IPS DF 4.7 (cell line): ENCODE results near the gene RECQL5.

ENCODE experiments used
- DNase-seq: peaks from one replicate; pipeline ENCODE4 v3.0.0-alpha.2; 2013; ENCODE audit warnings: low spot score; ENCODE audit errors: extremely low read depth

RECQL5 gene

DNA sequence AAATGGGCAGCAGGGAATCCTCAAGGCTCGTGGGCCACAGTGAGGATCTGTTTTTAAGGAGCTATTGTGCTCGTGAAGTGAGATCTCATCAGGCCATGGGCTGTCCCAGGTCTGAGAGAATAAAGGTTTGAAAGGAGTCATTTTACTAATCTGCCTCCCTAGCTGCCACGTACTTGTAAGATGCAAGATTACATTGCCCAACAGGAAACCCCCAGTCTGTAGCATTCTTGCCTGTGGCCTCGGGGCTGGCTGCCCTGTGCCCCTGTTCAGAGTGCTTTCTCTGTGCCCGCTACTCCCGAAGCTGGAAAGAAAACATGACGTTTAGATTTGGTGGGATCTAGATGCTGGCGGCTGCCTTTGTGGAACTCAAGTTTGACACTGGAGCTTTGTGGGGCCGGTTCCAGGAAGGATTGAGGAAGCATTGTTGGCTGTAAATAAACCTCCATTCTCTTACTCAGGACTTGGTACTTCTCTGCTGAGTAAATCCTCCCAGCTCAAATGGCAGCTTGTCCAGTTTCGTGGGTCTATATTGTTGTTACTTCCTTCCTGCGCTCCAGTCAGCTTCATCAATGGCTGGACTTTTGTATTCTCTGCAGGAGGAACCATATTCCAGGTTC, 21.4 kb upstream of the RECQL5 start:
- no peak for DNase-seq

DNA sequence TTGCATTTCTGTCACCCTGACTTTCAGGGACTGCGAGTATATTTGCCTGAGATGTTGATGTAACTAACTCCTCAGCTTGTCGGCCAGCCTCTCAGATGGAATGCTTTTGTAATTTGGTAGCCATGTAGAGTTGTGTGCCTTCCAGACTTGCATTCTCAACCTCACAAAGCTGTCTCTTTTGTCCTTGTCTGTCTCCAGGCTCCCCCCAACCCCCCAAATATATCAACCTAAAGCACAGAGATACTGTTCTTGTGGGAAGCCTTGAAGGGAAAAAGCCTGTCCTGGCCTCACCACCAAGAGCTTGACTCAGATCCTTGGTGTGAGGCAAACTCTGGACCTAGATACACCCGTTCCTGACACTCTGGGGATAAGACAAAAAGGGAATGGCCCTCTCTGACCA, 18.5 kb upstream of the RECQL5 start:
- DNase-seq, result no peak

DNA sequence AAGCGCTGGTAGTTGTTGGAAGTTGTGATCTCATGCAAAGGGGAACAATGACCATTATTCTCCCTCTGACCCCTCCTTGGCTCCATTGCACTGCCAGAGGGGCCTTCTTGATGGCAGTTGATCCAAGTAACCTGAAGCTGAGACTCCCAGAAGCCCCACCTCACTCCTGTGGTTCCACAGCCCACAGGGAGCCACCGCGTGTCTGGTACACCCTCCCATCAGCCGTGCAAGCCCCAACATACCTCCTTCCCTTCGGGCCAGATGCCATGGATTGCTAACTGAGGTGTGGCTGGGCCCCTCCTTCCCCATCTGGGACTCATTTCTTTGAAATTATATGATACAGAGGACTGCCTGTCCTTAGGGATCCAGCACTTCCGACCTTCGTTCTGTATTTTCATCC, 18.0 kb upstream of the RECQL5 start:
- no peak for DNase-seq

DNA sequence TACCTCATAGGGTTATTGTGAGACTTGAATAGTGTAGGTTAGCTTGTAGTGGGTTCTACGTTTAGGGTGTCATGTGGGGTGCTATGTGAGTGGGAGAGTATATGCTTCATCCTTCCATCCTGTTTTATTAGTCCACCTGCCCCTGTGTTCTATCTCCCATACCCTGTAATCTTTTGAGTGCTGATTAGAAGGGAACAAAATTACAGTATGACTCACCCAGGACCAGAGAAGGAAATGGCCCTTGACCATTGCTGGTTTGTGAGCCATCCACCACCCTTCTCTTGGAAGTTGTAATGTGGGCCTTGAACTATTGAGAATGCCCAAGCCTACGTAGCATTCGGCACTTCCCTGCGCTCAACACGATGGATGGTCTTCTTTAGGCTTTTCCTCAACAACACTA, 17.3 kb upstream of the RECQL5 start:
- DNase-seq, result no peak

DNA sequence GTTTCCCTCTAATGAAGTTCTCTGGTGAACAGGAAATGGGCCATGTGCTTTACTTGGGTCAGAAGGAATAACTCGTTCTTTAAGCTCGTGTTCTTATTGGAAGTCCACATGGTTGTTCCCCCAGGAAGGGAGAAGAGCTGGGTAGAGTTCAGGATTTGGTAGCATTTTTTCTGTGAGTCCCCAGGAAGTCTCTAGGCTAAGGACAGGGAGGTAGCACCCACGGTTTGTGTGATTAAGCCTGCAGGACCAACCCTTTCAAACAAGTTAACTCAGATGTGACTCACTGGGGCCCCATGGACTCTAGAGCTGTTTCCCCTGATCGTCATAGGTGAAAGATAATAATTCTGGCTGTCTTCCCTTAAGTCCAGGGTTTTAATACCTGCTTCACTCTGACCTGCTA, 16.6 kb upstream of the RECQL5 start:
- DNase-seq, result no peak

DNA sequence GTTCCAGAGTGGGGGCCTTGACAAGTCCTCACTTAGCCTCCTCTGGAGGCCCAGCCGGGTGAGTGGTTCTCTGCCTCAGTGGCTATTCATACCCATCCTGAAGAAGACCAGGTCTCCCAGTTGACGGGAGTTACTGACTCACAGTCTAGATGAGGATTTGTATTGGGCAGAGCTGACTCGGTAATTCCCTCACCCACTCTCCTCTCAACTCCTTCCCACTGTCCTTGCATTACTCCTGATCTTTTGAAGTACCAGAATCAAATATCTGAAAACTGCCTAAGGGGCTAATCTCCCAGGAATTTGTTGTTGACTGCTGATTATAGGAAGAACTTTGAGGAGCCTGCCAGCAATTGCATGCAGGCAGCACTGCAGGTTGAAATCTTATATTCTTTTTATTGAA, 14.3 kb upstream of the RECQL5 start:
- no peak for DNase-seq

DNA sequence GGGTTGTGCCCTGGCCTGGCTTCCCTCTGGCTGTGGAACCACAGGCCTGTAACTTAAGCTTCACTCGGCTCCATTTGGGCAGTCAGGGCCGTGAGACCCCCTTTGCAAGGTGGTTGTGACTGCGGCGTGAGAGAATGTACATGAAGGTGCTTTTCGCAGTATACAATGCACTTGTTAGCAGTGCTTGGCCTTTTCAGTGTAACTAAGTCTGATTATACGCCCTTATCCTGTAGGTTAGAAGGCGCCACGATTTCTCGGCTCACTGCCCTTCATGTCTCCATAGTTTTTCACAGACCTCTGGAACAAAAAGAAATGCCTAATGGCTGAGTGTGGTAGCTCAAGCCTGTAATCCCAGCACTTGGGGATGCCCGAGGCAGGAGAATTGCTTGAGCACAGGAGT, 13.5 kb upstream of the RECQL5 start:
- no peak for DNase-seq

DNA sequence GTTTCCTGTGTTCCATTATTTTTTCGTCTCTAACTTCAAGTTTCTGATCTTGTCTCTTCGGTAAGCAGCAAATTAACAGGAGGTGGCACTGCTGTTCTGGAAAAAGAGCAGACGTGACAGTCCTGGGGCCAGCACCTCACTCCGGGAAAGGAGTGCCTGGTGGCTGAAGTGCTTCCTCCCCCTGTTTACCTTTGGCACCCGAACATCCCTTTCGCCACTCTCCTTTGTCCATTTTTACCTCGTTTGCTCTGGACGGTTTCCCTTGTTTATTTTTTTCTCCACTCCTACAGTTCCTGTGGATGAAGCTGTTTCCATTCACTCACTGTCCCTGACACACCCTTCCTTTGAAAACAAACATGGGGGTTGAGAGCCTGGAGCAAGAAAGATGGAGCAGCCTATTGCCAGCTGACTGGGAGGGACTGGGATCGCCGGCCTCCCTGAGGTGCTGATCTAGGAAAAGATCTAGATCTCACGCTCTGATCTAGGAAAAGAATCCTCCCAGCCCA, 12.8 kb upstream of the RECQL5 start:
- DNase-seq, result no peak

DNA sequence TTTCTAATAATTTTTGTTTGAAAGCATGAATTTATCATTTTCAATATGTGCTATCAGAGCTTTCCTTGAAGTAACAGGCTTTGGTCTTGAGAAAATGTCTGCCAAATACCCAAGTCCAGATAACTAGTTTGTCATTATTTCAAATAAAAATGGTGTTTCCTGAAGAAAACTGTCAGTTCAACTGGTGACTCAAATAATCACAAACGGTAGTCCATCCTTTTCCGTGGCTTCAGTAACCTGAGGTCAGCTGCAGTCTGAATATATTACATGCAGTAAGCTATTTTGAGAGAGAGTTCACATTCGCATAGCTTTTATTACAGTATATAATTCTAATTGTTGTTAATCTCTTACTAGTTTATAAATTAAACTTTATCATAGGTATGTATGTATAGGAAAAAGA, 9.5 kb upstream of the RECQL5 start:
- no peak for DNase-seq

DNA sequence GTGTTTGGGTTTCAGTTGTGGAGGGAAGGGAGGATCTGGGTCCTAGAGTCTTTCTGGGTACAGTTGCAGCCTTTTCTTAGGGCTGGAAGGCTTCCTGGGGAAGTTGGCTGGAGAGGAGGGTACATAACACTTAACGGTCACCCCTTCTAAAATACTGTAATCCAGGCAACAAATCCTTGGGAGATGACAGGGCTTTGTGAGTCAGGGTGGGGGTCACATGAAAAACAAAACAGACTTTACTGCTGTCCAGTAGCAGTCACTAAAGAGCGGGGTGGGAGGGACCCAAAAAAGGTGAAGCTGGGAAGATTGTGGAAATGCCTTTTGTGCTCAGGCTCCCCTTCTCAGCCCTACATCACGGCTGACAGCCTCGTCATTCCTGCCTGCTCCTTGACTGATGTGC, 6.5 kb upstream of the RECQL5 start:
- DNase-seq, result no peak

DNA sequence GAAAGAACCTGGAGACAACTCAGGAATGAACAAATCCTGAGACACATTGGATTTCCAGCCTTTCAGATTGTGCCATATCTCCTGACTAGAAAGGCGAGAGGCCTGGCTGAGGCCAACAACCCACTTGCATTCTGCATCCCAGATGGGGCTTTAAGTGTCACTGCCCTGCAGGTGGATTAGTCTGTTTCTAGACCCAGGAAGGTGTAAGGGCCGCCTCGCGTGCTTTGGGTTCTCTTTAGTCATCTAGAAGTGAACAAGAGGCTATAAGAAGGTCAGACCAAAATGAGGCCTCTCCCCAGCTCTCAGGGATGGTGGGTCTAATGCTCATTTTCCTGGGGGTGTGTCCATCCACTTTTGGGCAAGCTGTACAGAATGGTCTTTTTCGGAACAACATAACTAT, 5.1 kb upstream of the RECQL5 start:
- no peak for DNase-seq

DNA sequence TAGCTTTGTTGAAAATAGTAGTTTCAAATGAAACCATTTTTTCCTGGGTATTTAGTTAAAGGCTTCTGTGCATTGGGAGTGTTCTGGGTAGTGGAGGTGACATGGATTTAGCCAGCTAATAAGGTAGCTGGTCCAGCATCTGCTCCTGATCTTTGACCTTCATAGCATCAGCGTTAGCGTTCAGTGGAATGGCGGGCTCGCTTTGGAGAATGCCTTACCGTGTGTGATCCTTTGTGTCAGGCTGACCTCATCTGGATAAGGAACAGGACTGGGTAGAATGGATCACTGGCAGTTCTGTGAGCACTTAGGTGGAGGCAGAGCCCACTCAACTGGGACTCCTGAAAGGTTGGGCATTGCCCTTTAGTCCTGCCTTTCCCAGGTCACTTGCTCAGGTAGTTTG, 3.9 kb upstream of the RECQL5 start:
- no peak for DNase-seq

DNA sequence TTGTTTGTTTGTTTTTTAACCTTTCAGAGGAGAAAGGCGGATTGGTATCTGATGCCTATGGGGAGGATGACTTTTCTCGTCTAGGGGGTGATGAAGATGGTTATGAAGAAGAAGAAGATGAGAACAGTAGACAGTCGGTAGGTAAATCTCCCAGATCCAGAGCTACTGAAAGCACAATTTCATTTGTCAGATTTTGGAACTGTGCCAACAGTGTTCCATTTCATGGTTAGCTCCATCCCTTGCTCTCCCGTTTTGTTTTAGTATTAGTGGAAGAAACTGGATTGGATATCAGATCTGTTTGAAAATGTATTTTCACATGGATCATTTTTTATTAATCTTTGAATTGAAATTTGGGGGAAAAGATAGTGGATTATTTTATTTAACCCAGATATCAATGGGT, 1.5 kb upstream of the RECQL5 start:
- DNase-seq, result no peak

DNA sequence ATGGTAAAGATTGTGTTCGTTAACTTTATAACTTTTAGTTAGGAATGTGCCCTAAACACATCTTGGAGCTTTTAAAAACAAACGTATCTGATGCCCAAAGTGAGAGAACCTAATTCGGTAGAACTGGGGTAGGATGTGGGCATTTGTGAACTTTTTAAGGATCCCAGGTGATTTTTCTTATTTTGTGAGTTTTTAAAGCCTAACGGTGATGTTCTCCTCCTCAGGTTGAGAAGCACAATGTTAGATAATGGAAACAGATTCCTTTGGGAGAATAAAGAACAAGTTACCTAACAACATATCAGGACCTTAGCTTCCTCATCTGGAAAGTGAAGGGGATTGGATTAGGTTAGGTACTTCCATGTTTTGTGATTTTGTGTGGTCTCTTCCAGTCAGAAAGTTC, 871 bp upstream of the RECQL5 start:
- DNase-seq, result no peak

DNA sequence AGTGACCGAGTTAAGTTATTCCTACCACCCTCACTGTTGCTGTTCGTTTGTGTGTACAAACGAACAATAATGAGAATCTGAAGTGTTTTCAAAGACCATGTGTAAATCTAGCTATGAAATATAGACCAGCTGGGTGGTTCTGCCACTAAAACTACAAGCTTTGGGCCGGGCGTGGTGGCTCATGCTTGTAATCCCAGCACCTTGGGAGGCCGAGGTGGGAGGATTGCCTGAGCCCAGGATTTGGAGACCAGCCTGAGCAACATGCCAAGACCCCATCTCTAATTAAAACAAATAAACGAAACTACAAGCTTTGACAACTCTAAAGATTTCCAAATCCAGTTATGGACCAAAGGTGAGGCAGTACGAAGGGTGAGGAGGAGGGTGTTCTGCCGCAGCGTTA, 973 bp downstream of the RECQL5 start:
- DNase-seq, result no peak

DNA sequence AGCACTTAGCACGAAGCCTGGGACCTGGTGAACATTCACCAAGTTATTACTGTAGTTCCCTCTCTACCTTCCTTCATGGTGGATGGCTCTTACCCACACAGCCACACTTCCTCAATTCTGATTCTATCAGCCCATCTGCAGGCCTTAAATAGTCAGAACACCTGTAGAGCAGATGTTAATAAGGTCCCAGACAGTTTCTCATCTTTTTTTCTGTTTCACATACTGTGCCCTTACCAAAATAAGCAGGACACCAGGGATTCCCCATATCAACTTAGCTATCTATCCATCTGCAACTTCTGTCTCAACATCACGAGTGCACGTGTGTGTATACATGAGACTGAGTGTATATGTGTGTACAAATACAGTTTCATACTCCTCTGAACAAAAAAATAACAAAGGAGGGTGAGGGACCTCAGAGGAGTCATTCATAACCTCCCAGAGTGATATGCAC, 2.8 kb downstream of the RECQL5 start:
- DNase-seq, result no peak

DNA sequence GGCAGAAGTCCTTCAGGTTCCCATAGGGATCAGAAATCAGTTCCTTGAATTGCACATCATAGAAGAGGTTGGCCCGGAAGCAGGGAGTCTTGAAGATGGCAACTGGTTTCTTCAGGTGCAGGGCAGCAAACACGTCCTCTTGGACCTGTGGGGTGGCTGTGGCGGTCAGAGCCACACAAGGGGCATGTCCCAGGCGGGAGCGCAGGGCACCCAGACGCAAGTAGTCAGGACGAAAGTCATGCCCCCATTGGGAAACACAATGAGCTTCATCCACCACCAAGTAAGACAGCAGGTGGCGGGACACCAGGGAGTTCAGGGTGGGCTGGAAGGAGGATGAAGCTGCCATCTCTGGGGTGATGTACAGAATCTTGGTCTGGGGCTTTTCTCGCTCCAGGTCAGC, 4.4 kb downstream of the RECQL5 start:
- no peak for DNase-seq

DNA sequence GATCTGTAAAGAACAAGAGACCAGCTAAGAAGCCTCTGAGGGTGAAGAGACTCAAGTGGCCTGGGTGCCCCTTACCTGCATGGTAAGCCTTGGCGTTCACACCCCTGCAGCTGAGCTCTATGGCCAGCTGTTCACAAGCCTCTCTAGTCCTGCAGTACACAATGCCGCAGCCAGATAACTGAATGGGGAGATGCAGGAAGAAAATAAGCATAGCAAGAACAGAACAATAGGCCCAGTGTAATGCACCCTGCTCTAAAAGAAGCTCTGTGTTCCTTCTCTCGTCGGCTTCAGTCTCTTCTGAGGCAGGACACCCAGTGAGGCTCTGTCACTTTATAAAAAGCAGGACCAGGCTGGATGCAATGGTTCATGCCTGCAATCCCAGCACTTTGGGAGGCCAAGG, 5.4 kb downstream of the RECQL5 start:
- DNase-seq, result no peak

DNA sequence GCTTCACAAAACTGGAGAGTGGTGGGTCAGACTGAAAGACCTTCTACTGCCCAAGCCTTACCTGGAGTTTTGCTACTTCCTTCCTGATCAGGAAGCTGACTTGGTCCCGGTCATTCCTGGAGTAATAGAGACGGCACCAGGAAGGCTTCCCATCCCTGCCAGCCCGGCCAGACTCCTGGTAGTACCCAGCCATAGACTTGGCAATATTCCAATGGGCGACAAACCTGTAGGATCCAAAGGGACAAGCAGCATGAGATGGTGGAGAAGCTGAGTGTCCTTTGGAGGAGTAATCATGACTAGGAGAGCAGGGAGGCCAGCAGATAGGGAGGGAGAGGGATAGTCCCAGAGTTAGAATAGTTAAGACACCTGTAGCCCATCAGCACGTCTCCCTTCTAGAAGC, 8.7 kb downstream of the RECQL5 start:
- no peak for DNase-seq

DNA sequence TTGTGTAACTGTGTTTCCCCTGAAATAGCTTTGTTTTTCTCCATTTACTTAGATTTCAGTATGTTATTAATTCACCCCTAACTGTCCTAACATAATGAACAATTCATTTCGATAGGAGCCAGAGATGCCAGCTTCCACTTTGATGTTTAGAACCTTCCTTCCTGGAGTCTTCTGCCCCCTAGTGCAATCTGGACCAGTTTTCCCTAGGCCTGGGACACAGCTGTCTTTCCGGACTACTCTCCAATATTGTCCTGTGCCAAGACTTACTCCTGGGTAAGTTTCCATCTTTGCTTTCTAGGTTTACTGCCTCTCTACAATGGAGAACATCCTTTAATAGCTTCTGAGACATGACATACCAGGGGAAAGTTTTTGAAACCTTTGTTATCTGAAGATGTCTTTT, 12.8 kb downstream of the RECQL5 start:
- no peak for DNase-seq

DNA sequence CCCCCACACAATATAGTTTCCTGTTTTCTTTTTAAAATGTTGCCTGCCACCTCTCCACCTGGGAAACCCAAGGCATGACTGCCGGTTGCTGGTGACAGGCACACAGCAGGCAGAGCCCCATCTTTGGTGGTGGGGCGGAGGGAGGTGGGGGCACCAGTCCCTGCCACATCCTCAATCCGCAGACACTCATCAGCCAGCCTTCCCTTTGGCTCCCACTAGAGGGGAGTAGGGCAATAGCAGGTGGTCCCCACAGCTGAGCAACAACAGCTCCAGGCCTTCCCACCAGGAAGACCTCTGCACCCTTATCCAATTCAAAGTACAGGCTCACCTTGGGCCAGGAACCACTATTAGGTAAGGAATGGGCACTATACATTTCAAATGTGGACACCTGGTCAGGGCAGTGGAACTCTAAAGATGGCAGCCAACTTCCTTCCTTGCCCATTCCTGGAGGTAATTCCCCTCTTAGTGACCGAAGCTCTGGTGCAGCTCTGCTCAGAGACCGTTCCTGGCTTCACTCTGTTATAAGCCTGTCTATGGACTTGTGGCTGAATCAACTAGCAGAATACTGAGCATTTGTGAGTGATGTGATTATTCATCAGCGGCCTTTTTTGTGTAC, 13.9 kb downstream of the RECQL5 start:
- no peak for DNase-seq

DNA sequence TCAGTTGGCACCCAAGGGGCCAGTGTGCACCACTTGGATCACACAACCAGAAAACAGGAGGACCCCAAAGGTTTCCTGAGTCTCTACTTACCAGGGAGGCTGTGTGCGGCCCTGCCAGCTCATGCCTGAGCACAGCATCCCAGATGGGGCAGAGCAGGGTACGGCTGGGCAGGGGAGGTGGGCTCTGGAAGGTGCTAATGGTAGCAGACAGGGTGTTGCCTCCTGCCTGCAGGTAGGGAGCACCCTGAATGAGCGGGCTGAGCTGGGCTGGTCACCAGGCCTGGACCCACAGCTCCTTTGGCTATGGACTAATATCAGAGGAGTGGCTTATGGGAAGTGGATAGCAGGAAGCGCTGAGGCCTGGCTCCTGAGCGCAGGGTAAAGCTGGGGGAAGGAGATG, 14.6 kb downstream of the RECQL5 start:
- no peak for DNase-seq

DNA sequence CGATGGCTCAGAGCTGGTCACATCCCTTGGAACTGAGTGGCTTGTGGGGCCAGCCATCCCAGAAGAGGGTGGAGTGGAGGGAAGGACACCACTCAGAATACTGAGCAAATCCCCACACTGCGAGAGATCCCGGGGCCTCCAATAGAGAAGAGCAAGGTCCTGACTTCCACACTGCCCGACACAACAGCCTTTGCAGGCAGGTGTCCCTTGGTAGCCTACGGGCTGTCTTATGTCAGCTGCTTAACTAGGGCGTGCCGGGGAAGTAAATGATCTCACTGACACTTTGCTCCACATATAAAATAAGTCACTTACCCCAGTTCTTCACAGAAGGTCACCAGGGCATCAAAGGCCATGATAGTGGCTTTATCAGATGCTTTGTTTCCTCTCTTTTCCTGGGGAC, 16.1 kb downstream of the RECQL5 start:
- DNase-seq, result no peak

DNA sequence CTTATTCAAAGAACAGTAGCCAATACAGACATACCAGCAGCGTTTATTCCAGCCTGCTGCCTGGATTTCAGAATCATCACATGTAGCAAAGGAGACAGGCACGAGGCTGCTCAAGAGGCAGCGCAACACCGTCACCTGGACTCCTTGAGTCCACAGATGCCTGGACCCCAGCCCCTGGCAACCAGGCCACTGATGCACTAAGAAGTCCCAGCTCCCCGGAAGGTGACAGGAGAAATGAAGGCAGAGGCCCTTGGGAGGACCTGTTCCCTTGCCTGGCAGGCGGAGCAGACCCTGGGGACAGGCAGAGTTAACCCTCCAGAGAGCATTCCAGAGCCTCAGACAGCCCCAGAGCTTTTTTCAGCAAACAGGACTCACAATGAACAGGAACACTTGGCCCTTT, 17.3 kb downstream of the RECQL5 start:
- no peak for DNase-seq
